HG03108 (cell line): ENCODE measurements around the gene UBTD2.
A peak's percentile ranks its signal among the peaks of the same experiment; 100 is the strongest.

Experiments
- ATAC-seq: cut with Tn5 transposase; IDR thresholded peaks from one replicate; pipeline ENCODE4 v1.9.1; 2021; ENCODE audit warnings: moderate library complexity; ENCODE audit not compliant: unreplicated experiment

Gene UBTD2

DNA sequence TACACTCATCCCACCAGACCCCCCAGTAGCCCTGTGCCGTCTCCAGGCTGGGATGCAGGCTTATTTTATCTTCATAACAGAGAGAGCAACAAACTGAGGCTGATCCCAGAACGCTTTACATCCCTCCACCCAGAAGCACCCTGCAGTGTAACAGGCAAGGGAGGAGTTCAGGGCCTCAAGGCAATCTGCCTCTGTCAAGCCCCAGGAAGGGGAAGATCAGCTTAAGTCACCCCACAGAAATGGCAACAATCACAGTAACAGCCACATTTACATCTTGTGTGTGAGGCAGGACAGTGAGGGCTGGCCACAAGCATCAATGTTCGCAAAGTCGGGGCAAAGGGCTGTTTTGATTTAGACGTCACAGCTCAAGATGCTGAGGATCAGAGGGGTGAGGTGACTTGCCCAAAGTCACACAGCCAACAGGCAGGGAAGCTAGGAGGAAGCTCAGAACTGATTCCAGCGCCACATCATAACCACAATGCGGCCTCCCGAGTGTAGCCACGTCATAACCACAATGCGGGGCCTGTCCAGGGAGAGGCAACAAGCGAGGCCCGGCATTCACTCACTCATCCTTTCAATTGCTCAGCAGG is 109.9 kb downstream of the UBTD2 start:
- no peak for ATAC-seq

DNA sequence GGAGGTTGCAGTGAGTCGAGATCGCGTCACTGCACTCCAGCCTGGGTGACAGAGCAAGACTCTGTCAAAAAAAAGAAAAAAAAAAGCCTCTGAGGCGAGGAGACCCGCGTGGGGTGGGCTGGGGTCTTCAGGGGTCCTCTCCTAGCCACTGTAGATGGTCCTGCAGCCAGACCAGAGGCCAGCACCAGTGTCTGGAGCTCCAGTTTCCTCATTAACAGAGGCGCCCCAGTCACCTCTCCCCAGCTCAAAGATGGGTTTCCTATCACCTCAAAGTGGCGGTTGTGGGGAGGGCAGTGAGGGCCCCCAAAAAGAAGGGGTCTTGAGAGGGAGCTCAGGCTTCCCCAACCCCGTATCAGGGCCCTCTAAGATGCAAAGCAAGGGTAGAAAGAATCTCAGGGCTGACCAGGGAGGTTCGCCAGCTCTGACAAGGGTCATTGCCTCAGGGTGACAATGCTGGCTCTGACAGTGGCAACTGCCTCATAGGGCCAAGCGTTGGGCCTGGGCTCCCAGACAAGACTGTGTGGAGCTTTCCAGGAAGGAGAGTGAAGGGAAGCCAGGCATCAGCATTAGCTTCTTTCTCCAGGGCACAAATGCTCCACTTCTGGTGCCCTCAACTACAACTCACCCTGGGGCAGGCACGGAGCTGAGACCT is 110.5 kb downstream of the UBTD2 start:
- ATAC-seq: no peak

DNA sequence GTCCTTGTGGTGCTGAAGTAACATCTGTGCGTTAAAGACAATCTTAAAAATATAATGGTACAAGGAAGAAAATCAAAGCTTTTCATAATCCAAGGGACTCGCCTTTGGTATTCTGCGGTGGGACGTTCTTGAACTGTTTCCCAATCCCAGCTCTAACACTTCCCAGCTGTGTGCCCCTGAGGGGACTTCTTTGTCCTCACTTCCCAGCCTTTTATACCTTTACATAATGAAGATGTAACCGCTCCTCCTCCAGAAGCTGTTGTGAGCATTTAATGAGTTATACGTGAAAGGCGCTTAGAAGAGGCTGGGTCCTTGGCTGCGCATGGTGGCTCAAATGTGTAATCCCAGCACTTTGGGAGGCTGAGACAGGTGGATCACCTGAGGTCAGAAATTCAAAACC is 112.4 kb downstream of the UBTD2 start:
- ATAC-seq: no peak

DNA sequence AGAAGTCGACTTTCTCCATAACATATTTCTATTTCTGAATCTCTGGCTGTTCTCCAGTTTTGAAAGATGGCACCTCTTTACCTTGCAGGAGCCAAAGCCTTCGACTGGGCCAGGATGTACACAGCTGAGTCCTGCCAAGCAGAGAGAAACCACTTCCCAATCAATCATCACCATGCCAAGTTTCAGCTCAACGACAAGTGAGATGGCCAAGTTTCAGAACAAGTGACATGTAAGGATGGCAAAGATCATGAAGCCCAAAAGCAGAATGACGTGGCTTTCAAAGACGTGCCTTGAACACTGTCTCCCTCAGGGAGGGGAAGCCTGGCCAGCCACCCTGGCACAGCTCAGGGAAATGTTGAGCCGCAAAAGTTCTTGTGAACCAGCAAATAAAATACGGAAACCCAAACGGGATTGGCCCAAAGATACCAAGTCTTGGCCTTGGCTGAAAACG is 113.3 kb downstream of the UBTD2 start:
- ATAC-seq: no peak

DNA sequence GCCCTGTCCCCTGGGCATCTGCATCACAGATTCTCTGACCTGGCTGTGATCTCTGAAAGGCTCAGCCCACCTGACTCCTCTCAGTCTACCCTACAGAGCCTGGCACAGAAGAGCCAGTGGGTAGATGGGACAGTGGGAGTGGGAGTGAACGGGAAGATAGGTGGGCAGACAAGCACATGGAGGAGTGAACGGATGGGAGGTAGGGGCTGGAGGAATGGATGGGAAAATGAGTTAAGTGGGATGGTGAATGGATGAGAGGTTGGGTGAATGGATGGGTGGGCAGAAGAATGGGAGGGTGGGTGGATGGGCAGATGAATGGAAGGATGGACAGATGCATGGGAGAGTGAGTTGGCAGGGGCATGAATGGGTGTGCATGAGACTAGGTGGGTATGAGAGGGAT is 114.3 kb downstream of the UBTD2 start:
- no peak for ATAC-seq

DNA sequence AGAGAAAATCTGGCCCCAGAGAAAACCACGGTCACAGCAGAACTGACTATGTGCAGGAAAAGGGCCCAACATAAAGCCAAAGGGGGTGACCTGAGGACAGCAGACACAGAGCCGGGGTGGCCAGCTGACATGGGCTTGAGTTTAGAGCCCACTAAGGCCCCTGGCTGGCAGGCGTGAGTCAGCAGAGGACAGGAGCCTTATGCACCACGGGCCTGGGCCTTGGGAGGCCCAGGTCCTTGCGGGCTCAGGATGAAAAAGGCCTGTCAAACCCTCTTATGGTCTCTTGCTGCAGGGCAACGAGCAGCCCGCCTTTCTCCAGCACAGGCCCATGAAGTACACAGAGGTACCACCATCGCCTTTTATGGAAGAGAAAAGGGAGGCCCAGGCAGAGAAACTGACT is 115.3 kb downstream of the UBTD2 start:
- ATAC-seq: no peak

DNA sequence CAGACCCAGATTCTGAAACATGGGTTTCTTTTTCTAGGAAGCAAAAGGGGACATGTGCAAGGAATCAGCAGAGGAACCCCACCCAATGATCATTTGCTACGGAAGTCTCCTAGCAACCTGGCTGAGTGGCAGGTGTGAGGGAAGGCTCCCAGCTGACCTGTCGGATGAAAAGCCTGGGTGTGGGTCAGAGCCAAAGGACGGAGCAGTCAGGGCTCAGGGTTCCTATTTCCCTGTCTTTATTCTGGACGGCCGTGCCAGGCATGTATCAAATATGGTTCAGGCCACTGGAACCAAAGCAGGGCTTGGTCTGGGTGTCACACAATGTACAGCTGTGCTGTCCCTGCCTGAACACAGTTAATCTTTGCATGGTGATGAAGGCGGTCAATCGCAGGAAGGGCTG is 115.7 kb downstream of the UBTD2 start:
- ATAC-seq: no peak

DNA sequence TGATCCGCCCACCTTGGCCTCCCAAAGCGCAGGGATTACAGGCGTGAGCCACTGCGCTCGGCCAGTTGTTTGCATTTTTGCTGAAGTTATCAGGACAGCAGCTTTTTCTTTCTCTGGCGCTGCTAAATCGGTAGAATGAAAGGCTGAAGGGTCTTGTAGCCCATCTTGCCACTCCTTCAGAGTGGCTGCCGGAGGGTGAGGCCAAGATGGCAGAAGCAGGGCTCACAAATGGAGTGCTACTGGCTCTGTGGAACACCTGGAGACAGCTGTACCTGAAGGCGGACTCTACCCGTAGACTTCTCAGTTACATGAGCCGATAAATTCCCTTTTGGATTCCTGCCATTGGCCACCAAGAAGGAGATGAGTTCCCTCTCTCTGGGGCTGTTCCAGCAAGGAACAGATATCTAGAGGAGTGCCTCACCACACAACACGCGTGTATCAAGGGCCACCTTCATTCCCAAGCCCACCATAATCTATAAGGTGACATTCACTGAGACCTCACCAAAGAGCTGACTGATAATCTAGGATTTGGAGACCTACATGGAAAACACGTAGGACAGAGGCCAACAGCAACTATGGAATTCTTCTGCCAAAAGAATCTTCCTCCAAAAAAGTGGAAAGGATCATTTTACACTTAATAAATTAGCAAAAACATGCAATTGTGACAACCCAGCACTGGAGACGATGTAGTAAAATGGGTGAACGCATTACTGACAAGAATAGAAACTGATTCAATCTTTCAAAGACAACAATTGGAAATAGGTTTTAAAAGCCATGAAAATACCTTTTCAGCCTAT is 117.3 kb downstream of the UBTD2 start:
- ATAC-seq: no peak

DNA sequence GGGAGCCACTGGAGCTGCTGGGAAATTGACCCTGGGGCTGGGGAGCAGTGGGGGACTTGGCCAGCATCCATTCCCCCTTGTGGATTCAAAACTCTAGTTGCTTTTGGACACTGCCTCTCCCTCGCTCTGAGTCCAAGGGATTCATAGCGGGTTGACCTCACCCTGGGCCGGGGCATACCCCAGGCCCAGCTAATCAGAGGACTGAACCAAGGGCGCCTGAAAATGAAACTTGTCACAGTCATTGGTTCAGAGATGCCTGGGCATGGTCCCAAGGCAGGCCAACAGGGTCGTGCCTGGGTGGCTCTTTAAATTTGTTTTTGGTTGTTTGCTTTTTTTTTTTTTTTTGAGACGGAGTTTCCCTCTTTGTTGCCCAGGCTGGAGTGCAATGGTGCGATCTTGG is 118.1 kb downstream of the UBTD2 start:
- peak; percentile 70 for ATAC-seq

DNA sequence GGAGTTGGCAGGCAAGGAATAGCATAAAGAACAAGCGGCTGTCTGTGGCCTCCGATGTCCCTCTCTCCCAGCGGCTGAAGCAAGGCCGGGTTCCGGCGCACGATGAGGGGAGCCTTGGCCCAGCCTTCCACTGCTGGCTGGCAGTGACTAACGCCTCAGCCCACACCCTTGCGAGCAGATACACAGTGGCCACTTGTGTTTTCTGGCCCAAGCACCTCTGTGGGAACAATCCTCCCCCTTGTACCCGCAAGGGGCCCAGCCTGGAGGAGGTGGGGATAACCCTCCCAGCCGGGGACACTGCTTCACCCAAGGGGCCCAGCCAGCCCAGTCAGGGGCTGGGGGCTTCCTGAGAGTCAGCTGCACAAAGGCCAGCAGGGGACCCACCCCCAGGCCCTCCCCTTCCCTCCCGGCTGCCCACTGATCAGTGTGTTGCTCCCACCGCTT is 118.8 kb downstream of the UBTD2 start:
- ATAC-seq: no peak

DNA sequence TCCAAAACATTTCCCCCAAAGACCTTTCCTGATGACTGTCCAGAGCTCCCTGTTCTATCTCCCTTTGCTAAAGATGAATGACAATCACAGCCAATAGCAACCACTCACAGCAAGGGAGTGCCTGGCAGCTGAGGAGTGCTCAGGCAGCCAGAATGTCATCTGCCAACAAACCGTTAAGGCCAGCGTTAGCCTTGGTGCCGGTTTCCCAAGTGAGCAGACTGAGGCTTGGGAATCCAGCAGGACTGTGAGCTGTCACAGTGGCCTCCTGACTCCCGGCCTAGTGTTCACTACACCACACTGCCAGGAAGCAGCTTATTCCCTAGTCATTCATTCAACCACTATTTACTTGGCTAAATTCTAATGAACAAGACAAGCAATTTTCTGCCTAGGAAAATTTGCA is 120.2 kb downstream of the UBTD2 start:
- ATAC-seq: no peak

DNA sequence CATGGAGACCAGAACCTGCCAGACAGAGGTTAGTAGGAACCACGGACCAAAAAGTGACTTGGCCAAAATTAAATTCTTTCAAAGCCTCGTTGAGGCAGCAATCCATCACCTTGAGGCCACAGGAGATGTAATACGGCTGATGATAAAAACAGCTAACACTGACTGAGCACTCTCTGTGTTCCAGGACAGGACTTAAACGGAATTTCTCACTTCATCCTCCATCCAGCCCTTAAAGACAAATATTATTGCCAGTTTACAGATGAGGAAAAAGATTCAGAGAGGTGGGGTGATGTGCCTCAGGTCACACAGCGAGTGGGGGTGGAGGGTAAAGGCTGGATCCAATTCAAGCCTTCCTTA is 120.6 kb downstream of the UBTD2 start:
- no peak for ATAC-seq

DNA sequence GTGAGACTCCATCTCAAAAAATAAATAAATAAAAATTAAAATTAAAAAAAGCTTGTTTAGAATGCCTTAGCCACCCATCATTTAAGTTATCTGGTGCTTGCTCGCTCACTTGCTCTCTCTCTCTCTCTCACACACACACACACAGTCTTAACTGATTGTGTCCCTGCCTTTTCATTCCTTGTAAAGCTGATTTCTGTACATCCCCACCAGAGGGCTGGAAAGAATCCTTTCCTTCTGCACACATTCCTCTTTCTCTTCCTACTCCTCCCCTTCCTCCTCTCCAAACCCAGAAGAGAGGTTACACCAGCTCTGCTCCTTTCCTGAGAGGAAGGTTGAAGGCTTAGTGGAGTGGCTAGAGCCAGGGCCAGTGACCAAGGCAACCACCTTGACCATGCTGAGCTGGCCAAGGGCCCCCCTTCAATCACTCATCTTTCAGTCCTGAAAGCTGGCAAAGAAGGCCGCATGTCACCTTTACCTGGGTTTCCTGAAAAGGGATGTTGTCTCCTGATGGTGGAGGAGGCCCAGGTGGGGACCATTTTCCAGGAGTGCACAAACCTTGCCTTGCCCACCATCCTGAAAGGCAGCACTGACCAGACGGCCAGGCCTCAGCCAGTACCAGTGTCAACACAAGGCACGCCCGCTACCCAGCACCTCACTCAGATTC is 121.1 kb downstream of the UBTD2 start:
- no peak for ATAC-seq

DNA sequence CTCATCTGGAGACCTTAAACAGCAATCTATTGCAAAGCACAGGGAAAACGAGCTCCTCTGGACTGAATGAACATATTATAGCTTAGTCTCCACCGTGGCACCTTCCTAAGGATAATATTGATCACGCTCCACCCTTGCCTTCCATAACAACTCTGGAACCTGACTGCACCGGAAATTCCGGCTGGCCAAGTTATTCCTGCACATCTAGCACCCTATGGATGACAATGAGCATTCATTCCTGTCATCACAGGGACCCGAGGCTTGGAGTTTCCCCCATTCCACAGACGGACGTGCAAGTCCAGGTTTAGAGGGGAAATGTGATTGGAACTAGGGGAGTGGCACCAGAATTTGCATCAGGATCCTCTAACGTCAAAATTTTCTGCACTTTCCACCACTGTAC is 123.1 kb downstream of the UBTD2 start:
- ATAC-seq: no peak
